Fibroblast of skin of left quadriceps (primary cell): ENCODE data around the gene GTF2F2.
A peak's percentile ranks its signal among the peaks of the same experiment; 100 is the strongest.
"Not testable (repeated sequence)": the region's sequence is repeated elsewhere in the genome, so short reads cannot be mapped to it uniquely, and the experiment has no call there.

Experiments used
- DNase-seq, 2 experiments: peaks; one replicate each; pipeline ENCODE4 v3.0.0-alpha.2; 2013; ENCODE audit warnings: low read depth in 2 of 2

GTF2F2 gene

GRCh38 chr13:45215392-45216077 is 95.2 kb downstream of the GTF2F2 start:
- DNase-seq = no peak

DNA sequence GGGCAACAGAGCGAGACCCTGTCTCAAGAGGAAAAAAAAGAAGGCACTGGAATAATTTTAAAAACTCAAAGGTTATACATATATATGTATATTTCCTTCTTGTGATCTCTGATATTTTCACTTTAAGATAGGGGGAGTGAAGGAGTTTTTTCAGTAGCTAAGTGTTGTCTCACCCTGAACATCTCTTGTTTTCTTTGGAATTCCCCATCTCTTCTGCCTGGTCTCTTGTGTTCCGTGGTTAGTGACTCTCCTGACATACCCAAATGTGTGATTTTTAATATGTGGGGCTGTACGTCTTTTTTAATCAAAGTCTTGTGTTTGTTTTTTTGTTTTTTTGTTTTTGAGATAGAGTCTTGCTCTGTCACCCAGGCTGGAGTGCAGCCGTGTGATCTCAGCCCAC is 95.9 kb downstream of the GTF2F2 start:
- no peak for DNase-seq

DNA sequence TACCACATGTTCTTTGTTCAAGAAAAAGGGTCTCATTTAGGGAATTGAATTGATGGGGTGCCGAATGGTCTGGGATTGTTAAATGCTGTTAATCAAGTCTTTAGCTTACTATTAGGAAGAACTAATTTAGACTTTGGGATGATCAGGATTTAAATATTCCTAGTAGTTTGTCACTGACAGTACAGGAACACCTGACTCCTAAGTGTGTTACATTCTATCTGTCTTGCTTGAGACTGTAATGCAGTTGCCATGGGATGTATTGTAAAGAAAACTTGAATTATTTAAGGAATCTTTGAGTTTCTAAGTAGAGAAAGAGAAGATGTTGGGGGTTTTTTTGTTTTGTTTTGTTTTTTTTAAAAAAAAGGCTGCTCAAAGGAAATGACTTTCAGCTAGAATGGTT is 98.4 kb downstream of the GTF2F2 start:
- no peak for DNase-seq

- no peak for DNase-seq
Observed at GRCh38 chr13:45219123-45219891, 99.0 kb downstream of the GTF2F2 start.

DNA sequence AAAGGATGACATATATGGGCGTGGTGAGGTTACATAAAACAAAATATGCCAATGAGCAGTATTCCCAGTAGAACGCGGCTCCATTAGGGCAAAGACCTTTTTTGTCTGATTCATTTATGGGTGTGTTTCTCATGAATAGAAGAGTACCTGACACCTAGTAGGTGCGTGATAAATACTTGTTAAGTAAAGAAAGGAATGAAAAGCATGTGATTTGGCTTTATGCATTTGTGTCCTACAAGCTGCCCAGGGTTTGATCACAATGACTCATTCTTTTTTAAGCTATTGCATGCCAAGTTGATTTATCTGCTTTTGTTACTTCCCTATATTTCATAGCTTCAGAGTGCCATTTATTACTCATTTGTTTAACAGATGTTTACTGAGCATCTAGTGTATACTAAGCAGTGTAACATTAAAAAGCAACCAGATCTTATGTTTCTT is 99.6 kb downstream of the GTF2F2 start:
- DNase-seq = peak; percentile 61

DNA sequence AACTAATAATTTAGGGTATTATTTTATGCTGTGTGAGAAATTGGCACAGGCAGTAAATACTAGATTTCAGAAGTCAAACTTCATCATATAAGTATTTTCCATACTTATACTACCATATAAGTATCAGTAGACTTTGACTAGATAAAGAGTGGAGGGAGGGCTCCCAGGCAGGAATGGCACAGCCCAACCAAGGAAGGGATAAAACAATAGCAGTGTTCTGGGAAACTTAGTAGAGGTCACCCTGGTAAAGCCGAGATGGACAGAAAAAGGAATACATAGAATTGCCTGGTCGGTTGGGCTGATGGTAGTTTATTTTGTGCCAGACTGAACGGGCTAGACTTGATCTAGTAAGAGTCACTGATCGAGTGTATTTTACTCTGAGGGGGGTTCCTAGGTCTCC is 100.1 kb downstream of the GTF2F2 start:
- no peak for DNase-seq

- no peak for DNase-seq
Observed at GRCh38 chr13:45222516-45222915, 102.2 kb downstream of the GTF2F2 start.

- no peak for DNase-seq
Observed at GRCh38 chr13:45222919-45223318, 102.6 kb downstream of the GTF2F2 start.

GRCh38 chr13:45224176-45224575 is 103.9 kb downstream of the GTF2F2 start:
- no peak for DNase-seq

GRCh38 chr13:45225370-45225769 is 105.1 kb downstream of the GTF2F2 start:
- DNase-seq = no peak

GRCh38 chr13:45226024-45226423 is 105.7 kb downstream of the GTF2F2 start:
- no peak for DNase-seq

- DNase-seq = no peak
Observed at GRCh38 chr13:45228002-45228401, 107.7 kb downstream of the GTF2F2 start.

DNA sequence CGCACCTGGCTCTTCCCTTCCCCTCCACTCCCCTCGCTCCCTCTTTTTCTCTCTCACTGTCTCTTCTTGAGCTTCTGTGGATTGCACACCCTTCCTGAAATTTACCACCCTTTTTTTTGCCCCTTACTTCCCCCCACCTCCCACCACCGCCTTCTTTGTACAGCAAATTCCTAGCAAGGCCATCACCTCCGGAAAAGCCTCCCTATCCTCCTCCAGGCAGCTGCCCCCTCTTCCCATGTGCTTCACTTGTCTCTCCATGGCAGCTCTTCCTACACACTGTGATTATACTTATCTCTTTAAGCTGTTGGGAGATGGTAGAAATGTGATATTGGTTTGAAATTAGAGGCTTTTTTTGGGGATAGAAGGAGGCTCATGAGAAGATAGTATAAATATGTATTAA is 108.9 kb downstream of the GTF2F2 start:
- no peak for DNase-seq

GRCh38 chr13:45231305-45231704 is 111.0 kb downstream of the GTF2F2 start:
- DNase-seq = no peak

- DNase-seq = no peak
Observed at GRCh38 chr13:45231722-45232121, 111.4 kb downstream of the GTF2F2 start.

- no peak for DNase-seq
Observed at GRCh38 chr13:45232591-45232990, 112.3 kb downstream of the GTF2F2 start.

DNA sequence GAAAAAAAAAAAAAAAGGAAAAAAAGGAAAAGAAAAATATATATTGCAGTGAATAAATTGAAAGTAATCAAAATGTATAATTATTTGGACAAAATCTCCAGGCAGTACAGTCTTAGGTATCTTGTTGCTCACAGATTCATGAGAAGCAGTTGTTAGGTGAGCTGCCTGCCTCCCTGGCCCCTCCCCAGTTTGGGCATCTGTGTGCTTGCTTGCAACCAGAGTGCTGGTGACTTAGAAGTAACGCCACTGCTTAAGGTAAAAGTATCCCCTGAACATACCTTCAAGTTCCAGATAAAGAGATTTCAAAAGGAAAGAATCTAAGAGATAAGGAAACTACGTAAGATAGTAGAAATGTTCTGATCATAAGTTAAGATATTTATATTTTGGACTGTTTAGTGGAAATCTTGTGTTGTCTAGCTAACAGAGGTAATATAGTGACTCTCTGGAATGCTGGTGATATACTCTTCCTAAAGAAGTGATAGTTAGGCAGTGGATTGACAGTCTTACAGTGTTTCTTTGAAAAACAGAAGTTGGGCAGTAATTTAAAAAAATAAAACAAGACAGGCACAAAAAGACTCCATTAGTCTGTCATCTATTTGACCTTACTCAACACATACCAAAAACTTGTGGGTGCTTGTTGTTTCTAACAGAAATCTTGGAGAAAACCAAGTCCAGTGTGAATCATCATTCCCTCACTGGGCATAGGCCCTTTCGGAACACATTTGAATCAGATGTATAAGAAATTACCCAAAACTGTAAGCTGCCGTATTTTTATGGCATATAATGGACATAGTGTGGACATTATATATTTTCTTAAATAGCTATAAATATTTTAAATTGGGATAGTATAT is 118.9 kb downstream of the GTF2F2 start:
- DNase-seq = no peak

DNA sequence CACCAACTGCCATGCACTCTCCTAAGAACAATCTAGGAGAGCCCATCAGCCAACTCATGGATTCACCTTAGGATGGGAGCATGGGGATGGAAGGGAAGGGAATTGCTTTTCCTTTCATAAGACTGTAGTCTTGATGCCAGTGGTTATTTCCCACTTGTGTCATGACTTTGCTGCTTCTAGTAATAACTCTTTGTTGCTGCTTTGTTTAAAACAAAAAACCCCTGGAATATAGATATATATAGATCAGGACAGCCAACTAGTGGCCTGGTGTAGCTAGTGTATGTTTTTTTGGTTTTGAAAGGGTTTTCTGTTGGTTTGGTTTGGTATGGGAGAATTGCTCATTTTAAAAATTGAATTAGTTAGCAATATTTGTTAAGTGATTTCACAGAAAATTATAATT is 119.8 kb downstream of the GTF2F2 start:
- DNase-seq = no peak

DNA sequence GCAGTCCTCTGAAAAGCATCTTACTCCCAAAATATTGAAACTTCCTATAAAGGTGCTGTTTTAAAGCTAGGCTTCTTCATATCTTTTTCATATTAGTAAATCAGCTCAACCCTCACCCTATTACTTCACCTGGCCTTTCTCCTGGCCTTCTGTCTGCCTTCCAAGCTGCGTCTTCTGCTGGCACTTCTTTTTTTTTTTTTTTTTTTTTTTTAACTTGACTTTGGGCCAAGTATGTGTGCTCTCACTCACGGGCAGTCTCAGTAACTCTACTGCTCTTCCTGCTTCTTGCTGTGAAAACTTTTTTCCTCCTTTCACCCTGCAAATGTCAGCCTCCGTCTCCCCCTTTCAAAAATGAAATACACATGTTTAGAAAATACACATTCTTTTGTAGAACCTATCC is 121.8 kb downstream of the GTF2F2 start:
- no peak for DNase-seq

DNA sequence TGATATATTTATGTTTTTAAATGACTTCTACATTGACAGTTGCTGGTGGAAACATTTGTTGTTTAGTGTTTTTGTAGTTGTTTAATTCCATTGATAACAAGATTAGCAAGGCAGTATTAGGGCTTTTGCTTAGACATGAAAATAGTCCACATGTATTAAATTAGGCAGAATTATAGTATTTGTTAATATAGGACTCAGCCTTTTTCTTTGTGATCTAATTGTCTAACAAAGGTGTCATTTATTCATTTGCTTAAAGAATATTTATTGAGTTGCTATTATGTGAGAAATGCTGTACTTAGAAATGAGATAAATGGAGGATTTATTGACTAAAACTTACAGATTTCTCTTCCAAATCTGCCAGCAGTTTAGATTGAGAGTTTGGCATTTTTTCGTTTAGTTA is 122.2 kb downstream of the GTF2F2 start:
- DNase-seq = no peak

DNA sequence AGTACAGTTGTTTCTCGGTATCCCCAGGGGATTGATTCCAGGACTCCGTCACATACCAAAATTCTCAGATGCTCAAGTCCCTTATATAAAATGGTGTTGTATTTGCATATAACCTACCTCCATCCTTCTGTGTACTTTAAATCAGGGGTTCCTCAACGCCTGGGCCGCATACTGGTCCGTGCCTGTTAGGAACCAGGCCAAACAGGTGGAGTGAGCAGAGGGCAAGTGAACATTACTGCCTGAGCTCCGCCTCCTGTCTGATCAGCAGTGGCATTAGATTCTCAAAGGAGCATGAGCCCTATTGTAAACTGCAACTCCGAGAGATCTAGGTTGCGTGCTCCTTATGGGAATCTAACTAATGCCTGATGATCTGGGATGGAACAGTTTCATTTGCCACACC is 122.8 kb downstream of the GTF2F2 start:
- no peak for DNase-seq

GRCh38 chr13:45244736-45245135 is 124.4 kb downstream of the GTF2F2 start:
- not testable (repeated sequence) for DNase-seq
